HFFc6 (cell line): ENCODE measurements around the gene ANGEL1. TPM values are rescaled to one million over a fixed set of nuclear protein-coding genes. Genes with fewer than 3 reads are reported as not detected.

Experiments used
- DNase-seq: peaks from one replicate; pipeline ENCODE4 v3.0.0-alpha.2; 2018
- H3K27ac Mint-ChIP-seq: 2 replicates; pipeline ENCODE4 v1.8.0; 2020; ENCODE audit warnings: mild to moderate bottlenecking, mixed read lengths
- H3K27me3 Mint-ChIP-seq: 2 replicates; pipeline ENCODE4 v1.8.0; 2021; ENCODE audit warnings: mild to moderate bottlenecking, moderate library complexity, mixed read lengths; ENCODE audit not compliant: insufficient read depth
- H3K36me3 Mint-ChIP-seq: 2 replicates; pipeline ENCODE4 v1.8.0; 2021; ENCODE audit warnings: low read depth, mixed read lengths
- H3K4me1 Mint-ChIP-seq: 2 replicates; pipeline ENCODE4 v1.8.0; 2020; ENCODE audit warnings: low read depth, mixed read lengths
- H3K4me3 Mint-ChIP-seq: 2 replicates; pipeline ENCODE4 v1.8.0; 2020; ENCODE audit warnings: mild to moderate bottlenecking, moderate library complexity, mixed read lengths
- H3K9me3 Mint-ChIP-seq: 2 replicates; pipeline ENCODE4 v1.8.0; 2020; ENCODE audit warnings: mild to moderate bottlenecking, mixed read lengths
- CTCF ChIP-seq: fragments of 200-600 bp; sonication (generic); IDR thresholded peaks from 2 replicates; pipeline ENCODE4 v1.5.0; 2021; ENCODE audit warnings: antibody characterized with exemption, mild to moderate bottlenecking
- total RNA-seq, 6 experiments: library from RNA; stranded (reverse); fragmentation: NEBNext Ultra II Directional; extraction: Animal tissue kit (Norgen Biotek cat#: 25700); gene quantifications; 2 replicates in 1 of 6; 3 replicates in 5 of 6; pipeline ENCODE4 v1.2.3, GENCODE V29; 2021

ANGEL1 gene
- total RNA-seq, 6 experiments from 2014 or later: 7.4 to 9.6 (median 8.0) TPM

DNA sequence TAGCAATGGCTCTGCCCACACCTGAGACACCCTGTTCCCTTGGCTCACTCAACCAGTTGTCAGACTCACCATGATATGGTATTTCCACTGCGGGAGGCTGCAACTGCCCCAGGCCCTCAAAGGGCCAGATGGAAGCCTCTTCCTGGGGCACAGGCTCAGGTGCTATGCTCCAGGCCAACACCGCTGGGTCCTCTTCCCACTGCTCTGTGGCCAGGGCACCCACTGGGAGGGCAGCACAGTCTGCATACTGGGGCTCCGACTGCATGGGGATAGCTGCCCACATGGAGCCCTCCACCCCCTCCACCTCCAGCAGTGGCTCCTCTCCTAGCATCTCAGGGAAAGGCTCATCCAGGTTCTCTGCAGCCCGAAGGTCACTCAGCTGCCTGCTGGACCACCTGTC, 3.7 kb downstream of the ANGEL1 start:
- H3K9me3 Mint-ChIP-seq: no peaks in the 10 kb centered on the region
- no peak overlapping the region for H3K4me3 Mint-ChIP-seq
- no peaks in the 10 kb centered on the region; the same call in 1 of the 2 replicates for H3K36me3 Mint-ChIP-seq
- DNase-seq: no peak
- H3K27ac Mint-ChIP-seq: no peak overlapping the region
- no peak for TF ChIP-seq CTCF
- no peaks in the 10 kb centered on the region; the same call in 1 of the 2 replicates for H3K27me3 Mint-ChIP-seq
- peaks cover 18% of the 10 kb centered on the region for H3K4me1 Mint-ChIP-seq

DNA sequence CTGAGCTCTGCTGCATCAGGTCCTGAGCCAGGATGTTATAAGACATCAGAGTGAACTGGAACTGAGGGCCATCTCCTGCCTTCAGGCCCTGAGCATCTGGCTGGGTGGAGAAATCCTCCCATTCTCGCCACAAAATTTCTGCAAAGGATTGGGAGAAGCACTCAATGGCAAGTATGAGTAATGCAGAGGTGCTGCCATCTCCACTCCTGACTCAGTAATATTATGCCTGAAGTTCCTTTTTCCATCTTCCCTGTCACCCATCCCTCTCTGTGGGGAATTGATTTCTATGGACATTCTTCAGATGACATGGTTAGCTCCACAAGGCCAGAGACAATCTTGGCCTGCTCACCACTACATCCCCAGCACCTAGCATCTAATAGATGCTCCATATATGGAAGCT, 4.7 kb downstream of the ANGEL1 start:
- Mint-ChIP-seq H3K9me3 (no peaks in the 10 kb centered on the region), H3K36me3 (peaks cover 4% of the 10 kb centered on the region), H3K4me3 (no peak overlapping the region), H3K4me1 (peaks cover 18% of the 10 kb centered on the region), H3K27me3 (no peaks in the 10 kb centered on the region; the same call in 1 of the 2 replicates), H3K27ac (no peak overlapping the region)
- DNase-seq: no peak
- no peak for TF ChIP-seq CTCF

DNA sequence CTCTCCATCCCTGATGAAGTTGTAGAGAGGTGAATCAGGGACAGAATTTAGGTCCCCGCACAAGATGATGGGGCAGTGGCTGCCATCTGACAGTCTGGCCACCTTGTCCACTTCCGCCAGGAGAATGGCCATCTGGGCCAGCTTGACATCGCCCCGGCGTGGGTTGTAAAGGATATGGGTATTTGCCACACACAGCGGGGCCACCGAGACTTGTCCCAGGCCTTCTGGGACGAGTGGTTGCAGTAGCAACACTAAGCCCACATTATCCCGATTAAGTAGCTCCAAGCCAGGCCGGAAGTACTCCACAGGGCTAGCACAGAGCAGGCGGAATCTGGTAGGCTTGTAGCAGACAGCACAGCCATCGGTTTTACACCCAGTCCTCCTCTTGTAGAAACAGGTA, 6.2 kb downstream of the ANGEL1 start:
- Mint-ChIP-seq H3K27me3 (no peaks in the 10 kb centered on the region; the same call in 1 of the 2 replicates), H3K36me3 (peaks cover 13% of the 10 kb centered on the region), H3K4me1 (peaks cover 11% of the 10 kb centered on the region), H3K27ac (no peak overlapping the region), H3K9me3 (no peaks in the 10 kb centered on the region), H3K4me3 (no peak overlapping the region)
- DNase-seq: no peak
- no peak for TF ChIP-seq CTCF

GRCh38 chr14:76793956-76794355, 18.7 kb downstream of the ANGEL1 start:
- no peaks in the 10 kb centered on the region for H3K9me3 Mint-ChIP-seq
- DNase-seq: no peak
- no peak overlapping the region for H3K4me3 Mint-ChIP-seq
- H3K4me1 Mint-ChIP-seq: peaks cover 6% of the 10 kb centered on the region; the same call in 1 of the 2 replicates
- no peak for TF ChIP-seq CTCF
- H3K27ac Mint-ChIP-seq: no peak overlapping the region
- no peaks in the 10 kb centered on the region for H3K36me3 Mint-ChIP-seq
- no peaks in the 10 kb centered on the region; the same call in 1 of the 2 replicates for H3K27me3 Mint-ChIP-seq

- H3K36me3 Mint-ChIP-seq: no peaks in the 10 kb centered on the region
- no peak overlapping the region for H3K4me3 Mint-ChIP-seq
- no peak overlapping the region for H3K27ac Mint-ChIP-seq
- H3K27me3 Mint-ChIP-seq: no peaks in the 10 kb centered on the region; the same call in none of the 2 replicates
- no peak for TF ChIP-seq CTCF
- no peak for DNase-seq
- peaks cover 6% of the 10 kb centered on the region; the same call in 1 of the 2 replicates for H3K4me1 Mint-ChIP-seq
- no peaks in the 10 kb centered on the region for H3K9me3 Mint-ChIP-seq
Measured at GRCh38 chr14:76793324-76793723, 19.4 kb downstream of the ANGEL1 start.

- Mint-ChIP-seq H3K4me3 (no peak overlapping the region), H3K4me1 (peaks cover 6% of the 10 kb centered on the region; the same call in 1 of the 2 replicates), H3K27ac (no peak overlapping the region), H3K27me3 (no peaks in the 10 kb centered on the region; the same call in none of the 2 replicates), H3K36me3 (no peaks in the 10 kb centered on the region), H3K9me3 (no peaks in the 10 kb centered on the region)
- DNase-seq: no peak
- TF ChIP-seq CTCF: no peak
Measured at GRCh38 chr14:76792422-76792821, 20.3 kb downstream of the ANGEL1 start.
